ENCODE results near the gene ASXL2. TPM values are rescaled to one million over a fixed set of nuclear protein-coding genes. Genes with fewer than 3 reads are reported as not detected.

ASXL2 gene
- total RNA-seq, 1 experiment from 2014 or later = 37.8 TPM

DNA sequence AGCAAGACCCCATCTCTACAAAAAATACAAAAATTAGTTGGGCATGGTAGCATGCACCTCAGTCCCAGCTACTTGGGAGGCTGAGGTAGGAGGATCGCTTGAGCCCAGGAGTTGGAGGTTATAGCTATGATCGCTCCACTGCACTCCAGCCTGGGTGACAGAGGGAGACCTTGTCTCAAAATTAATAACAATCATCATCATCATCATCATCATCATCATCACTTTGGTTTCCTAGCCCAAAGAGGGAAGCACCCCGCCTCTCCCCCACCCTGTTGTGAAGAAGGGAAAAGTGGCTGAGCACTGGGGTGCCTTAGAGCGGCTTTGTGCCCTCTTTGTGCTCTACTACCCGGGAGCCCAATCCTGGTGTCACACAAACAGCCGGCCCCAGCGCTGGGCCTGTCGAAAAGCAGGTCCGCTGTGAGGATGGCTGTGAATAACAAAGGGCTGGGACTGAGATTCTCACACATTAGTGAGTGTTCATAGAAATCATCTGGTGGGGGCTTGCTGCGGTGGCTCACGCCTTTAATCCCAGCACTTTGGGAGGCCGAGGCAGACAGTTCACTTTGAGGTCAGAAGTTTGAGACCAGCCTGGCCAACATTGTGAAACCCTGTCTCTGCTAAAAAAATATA is 42.6 kb upstream of the ASXL2 start:
- ChIA-PET POLR2A (no interaction called here), CTCF (interaction anchor here (0.6 kb wide), 1 partner anchor 56 kb away, joined by 4 read pairs; no protein-coding TSS in a partner anchor)

GRCh38 chr2:25920336-25920735 is 42.0 kb upstream of the ASXL2 start:
- ChIA-PET CTCF (interaction anchor here (0.6 kb wide), 1 partner anchor 57 kb away, joined by 4 read pairs; no protein-coding TSS in a partner anchor), POLR2A (no interaction called here)
- Mint-ChIP-seq H3K9me3 (no peaks in the 10 kb centered on the region), H3K27me3 (ENCODE audit: low read depth) (no peaks in the 10 kb centered on the region), H3K4me1 (no peaks in the 10 kb centered on the region), H3K27ac (no peak overlapping the region), H3K36me3 (no peaks in the 10 kb centered on the region), H3K4me3 (no peak overlapping the region)
- TF ChIP-seq ATF2 (CRISPR knock-in tag; IDR thresholded peaks at IDR 0.05; ENCODE audit: borderline replicate concordance, low read depth) (no peak), MYBL2 (CRISPR knock-in tag; IDR thresholded peaks at IDR 0.05) (no peak), TCF7 (CRISPR knock-in tag; IDR thresholded peaks at IDR 0.05; ENCODE audit: low read depth) (no peak), FOXP1 (CRISPR knock-in tag; IDR thresholded peaks at IDR 0.05; ENCODE audit: borderline replicate concordance) (no peak), ESRRA (CRISPR knock-in tag; IDR thresholded peaks at IDR 0.05; ENCODE audit: borderline replicate concordance) (no peak), NFYB (CRISPR knock-in tag; conservative IDR thresholded peaks at IDR 0.05; ENCODE audit: low read depth) (no peak), TEAD1 (CRISPR knock-in tag; IDR thresholded peaks at IDR 0.05) (no peak)
- TF ChIP-seq, protein P1, sequence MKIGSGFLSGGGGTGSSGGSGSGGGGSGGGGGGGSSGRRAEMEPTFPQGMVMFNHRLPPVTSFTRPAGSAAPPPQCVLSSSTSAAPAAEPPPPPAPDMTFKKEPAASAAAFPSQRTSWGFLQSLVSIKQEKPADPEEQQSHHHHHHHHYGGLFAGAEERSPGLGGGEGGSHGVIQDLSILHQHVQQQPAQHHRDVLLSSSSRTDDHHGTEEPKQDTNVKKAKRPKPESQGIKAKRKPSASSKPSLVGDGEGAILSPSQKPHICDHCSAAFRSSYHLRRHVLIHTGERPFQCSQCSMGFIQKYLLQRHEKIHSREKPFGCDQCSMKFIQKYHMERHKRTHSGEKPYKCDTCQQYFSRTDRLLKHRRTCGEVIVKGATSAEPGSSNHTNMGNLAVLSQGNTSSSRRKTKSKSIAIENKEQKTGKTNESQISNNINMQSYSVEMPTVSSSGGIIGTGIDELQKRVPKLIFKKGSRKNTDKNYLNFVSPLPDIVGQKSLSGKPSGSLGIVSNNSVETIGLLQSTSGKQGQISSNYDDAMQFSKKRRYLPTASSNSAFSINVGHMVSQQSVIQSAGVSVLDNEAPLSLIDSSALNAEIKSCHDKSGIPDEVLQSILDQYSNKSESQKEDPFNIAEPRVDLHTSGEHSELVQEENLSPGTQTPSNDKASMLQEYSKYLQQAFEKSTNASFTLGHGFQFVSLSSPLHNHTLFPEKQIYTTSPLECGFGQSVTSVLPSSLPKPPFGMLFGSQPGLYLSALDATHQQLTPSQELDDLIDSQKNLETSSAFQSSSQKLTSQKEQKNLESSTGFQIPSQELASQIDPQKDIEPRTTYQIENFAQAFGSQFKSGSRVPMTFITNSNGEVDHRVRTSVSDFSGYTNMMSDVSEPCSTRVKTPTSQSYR (CRISPR knock-in tag; IDR thresholded peaks at IDR 0.05) = no peak
- TF ChIP-seq, protein P2, sequence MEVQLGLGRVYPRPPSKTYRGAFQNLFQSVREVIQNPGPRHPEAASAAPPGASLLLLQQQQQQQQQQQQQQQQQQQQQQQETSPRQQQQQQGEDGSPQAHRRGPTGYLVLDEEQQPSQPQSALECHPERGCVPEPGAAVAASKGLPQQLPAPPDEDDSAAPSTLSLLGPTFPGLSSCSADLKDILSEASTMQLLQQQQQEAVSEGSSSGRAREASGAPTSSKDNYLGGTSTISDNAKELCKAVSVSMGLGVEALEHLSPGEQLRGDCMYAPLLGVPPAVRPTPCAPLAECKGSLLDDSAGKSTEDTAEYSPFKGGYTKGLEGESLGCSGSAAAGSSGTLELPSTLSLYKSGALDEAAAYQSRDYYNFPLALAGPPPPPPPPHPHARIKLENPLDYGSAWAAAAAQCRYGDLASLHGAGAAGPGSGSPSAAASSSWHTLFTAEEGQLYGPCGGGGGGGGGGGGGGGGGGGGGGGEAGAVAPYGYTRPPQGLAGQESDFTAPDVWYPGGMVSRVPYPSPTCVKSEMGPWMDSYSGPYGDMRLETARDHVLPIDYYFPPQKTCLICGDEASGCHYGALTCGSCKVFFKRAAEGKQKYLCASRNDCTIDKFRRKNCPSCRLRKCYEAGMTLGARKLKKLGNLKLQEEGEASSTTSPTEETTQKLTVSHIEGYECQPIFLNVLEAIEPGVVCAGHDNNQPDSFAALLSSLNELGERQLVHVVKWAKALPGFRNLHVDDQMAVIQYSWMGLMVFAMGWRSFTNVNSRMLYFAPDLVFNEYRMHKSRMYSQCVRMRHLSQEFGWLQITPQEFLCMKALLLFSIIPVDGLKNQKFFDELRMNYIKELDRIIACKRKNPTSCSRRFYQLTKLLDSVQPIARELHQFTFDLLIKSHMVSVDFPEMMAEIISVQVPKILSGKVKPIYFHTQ (CRISPR knock-in tag; IDR thresholded peaks at IDR 0.05) = no peak
- DNase-seq (ENCODE audit: low spot score) (no peak), ATAC-seq (no peak)

More for the DNA sequence above, 42.6 kb upstream of the ASXL2 start:
- Mint-ChIP-seq H3K9me3 (no peaks in the 10 kb centered on the region), H3K36me3 (no peaks in the 10 kb centered on the region), H3K27ac (no peak overlapping the region), H3K4me1 (no peaks in the 10 kb centered on the region), H3K27me3 (ENCODE audit: low read depth) (no peaks in the 10 kb centered on the region), H3K4me3 (no peak overlapping the region)
- ATAC-seq = peak; percentile 78
- DNase-seq (ENCODE audit: low spot score) = peak; percentile 21
- TF ChIP-seq ZNF423 (CRISPR knock-in tag; IDR thresholded peaks at IDR 0.05) = 0 out of 2 replicates have a peak, but pooled peaks have one; percentile 13
- TF ChIP-seq FOXK1 (CRISPR knock-in tag; IDR thresholded peaks at IDR 0.05) = no peak
- TF ChIP-seq MXD4 (CRISPR knock-in tag; IDR thresholded peaks at IDR 0.05; ENCODE audit: borderline replicate concordance) = no peak
- no peak for TF ChIP-seq HMGA2 (CRISPR knock-in tag; IDR thresholded peaks at IDR 0.05)
- TF ChIP-seq, protein P3, sequence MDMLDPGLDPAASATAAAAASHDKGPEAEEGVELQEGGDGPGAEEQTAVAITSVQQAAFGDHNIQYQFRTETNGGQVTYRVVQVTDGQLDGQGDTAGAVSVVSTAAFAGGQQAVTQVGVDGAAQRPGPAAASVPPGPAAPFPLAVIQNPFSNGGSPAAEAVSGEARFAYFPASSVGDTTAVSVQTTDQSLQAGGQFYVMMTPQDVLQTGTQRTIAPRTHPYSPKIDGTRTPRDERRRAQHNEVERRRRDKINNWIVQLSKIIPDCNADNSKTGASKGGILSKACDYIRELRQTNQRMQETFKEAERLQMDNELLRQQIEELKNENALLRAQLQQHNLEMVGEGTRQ (CRISPR knock-in tag; IDR thresholded peaks at IDR 0.05) = no peak
- no peak for TF ChIP-seq ZNF121 (CRISPR knock-in tag; IDR thresholded peaks at IDR 0.05)
- no peak for TF ChIP-seq RORB (CRISPR knock-in tag; IDR thresholded peaks at IDR 0.05)
- TF ChIP-seq TEAD1 (CRISPR knock-in tag; IDR thresholded peaks at IDR 0.05) = no peak

Data from WTC11 (cell line).